Left forelimb (tissue), 1 donor: ENCODE results near the gene GINS2.
A peak's percentile ranks its signal among the peaks of the same experiment; 100 is the strongest.

Experiments
- DNase-seq: peaks from one replicate; pipeline ENCODE4 v3.0.0-alpha.2; 2018; ENCODE audit warnings: low spot score

Gene GINS2

GRCh38 chr16:85688586-85689284, at the start of gene GINS2:
Gene GINS2, minus strand, starts transcription at chr16:85688954. Its CDS starts 56 bp downstream, at chr16:85688898.
- DNase-seq: peak; percentile 92

DNA sequence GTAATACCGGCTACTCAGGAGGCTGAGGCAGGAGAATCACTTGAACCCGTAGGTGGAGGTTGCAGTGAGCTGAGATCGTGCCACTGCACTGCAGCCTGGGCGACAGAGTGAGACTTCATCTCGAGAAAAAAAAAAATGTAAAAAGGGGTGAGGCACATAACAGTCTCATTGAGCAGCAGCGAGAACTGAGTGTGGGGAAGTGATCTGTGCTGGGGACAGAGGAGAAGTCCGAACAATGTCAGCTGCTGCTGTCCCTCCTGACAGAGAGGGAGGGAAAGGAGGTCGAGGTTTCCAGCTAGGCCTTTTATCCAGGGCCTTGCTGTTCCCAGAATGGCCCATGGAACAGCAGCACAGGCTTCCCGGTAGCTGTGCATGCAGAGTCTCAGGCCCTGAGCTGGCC, 48.2 kb upstream of the GINS2 start:
- DNase-seq: no peak

GRCh38 chr16:85735946-85736345, 47.2 kb upstream of the GINS2 start:
- no peak for DNase-seq

DNA sequence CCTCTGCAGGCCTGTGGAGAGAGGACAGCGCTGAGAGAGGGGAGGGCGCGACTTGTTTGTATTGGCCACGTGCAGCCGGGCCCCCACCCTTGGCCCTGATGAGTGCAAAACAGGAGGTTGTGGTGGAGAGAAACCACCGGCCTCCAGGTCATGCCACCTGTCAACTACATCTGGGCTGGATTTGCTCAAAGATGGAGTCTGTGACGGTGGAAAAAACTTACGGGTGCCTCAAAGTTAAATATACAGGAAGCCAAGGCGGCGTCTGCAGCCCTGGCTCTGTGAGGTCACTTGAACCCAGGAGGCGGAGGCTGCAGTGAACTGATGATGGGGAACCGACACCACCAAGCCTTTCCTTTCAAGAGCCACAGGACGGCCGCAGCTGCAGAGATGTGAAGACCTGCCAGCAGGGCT, 46.5 kb upstream of the GINS2 start:
- no peak for DNase-seq

DNA sequence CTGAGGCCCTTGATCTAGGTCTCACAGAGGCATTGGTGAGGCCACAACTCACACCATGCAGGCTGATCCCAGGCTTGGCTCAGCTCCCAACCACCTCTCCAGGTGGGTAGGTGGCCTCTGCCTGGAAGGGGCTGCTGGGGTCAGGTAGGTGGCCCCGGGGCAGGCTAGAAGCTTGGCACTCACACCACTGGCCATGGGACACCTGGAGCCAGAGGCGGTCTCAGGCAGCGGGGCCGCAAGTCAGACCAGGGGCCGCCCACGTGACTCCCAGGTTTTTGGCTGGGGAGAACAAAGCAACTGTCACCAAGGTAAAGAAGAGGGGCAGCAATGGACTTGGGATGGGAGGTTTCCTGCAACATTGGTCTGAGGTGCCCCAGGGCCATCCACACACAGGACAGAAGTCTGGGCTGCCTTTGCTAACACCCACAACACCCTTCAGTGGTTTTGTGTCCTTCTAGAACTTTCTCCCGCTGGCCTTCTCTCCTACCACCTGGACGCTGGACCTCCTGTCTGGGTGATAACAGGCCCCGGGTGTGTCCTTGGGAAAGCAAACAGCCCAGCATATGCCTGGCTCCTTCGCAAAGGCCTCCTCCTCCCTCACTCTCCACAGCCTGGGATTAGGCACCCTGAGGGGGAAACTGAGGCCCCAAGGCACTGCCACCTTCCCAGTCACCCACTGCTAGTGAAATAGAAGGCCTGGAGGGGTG, 45.7 kb upstream of the GINS2 start:
- no peak for DNase-seq

DNA sequence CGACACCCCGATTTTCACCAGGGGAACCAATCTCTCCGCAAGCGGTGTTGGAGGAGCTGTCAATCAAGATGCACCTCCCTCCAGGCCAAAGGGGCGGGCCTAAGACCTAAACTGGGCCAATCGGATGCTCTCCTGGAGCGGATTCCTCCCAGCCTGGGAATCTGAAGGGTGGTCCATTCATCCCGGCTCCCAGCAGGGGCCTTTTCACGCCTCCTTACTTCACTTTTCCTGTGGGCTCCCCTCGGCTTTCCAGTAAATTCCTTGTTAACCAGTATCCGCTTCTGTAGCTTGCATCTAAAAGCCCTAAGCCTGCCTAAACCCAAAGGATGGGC, 45.1 kb upstream of the GINS2 start:
- no peak for DNase-seq

- no peak for DNase-seq
Observed at GRCh38 chr16:85733155-85733838, 44.5 kb upstream of the GINS2 start.

GRCh38 chr16:85731179-85731578, 42.4 kb upstream of the GINS2 start:
- no peak for DNase-seq

- DNase-seq: no peak
Observed at GRCh38 chr16:85730186-85730465, 41.4 kb upstream of the GINS2 start.

DNA sequence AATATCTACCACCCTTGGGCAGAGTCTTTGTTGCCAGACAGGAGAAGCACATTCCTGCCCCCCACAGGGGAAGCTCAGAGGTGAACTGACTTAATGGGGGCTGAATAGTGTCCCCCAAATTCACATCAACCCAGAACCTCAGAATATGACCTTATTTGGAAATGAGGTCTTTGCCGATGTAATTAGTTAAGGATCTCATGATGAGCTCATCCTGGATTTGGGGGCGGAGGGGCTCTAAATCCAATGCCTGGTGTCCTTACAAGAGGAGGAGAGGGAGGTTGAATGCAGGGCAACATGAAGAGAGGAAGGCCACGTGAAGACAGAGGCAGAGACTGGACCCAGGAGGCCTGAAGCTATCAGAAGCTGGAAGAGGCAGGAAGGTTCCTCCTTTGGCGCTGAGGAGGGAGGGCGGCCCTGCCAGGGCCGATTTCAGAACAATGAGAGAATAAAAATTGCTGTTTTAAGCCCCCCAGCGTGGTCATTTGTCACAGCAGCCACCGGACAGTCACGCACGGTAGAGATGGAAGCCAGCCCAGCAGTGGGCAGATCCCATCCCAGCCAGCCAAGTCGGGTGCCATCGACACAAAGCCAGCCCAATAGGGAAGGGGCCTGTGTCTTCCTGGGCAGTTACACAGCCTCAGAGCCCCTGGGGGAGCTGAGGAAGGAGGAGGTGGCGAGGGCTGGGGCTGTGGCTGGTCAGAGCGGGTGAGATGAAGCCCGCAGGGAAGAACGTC, 40.9 kb upstream of the GINS2 start:
- DNase-seq: no peak

DNA sequence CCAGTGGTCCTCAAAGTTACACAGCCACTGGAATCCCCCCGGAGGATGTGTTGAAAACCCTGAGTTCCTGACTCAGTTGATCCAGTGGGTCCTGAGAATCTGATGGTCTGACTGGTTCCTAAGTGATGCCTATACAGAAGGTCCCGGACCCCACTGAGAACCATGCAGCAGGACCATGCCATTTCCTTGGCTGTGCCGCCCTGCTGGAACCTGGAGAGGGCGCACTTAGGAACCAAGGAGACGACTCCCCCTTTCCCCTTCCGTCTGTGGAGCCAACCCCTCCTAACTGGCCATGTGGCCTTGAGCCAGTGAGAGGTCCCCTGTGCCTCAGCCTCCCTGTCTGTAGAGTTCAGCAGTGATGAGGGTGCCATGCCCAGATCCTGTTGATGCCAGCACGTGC, 40.1 kb upstream of the GINS2 start:
- no peak for DNase-seq

GRCh38 chr16:85724936-85725335, 36.2 kb upstream of the GINS2 start:
- no peak for DNase-seq

DNA sequence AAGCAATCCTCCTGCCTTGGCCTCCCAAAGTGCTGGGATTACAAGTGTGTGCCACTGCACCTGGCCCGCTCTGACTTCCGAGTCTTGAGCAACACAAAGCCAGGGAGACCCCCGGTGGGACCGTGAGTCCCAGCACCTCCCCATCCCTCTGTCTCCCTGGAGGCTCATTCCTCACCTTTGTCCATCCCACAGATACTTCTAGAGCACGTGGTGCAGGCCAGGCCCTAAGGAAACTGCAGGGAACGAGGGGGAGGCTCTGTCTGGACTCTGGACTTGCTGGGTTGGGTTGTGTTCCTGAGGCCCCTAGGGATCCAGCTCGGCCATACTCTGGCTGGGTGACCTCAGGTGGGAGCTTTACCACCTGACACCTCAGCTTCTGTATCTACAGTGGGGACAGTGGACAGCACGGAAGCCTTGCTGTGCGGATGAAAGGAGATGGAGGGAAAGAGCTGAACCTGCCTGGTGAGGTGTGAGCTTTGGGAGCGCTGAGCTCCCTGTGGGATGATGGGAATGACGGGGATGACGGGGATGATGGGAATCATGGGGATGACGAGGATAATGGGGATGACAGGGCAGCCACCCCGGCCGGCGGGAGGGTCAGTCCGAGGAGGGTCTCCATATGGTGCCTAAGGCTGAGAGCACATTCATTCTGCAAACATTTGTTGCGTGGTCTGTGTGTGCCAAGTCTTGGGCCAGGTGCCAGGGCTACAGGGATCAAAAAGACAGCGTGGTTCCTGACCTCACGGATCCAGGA, 35.5 kb upstream of the GINS2 start:
- DNase-seq: no peak

GRCh38 chr16:85722128-85722893, 33.6 kb upstream of the GINS2 start:
- DNase-seq: no peak

DNA sequence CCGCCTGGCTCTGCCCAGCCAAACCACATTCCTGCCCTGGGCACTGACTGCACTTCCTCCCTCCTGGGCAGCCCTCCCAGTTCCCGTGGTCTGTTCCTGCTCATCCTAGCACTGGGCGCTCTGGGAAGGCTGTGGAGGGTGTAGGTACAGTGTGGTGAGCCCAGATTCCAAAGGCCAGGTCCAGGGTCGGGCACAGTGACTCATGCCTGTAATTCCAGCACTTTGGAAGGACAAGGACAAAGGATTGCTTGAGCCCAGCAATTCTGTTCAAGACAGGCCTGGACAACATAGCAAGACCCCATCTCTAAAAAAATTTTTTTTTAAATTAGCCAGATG, 31.5 kb upstream of the GINS2 start:
- no peak for DNase-seq

- no peak for DNase-seq
Observed at GRCh38 chr16:85719605-85720301, 31.0 kb upstream of the GINS2 start.

DNA sequence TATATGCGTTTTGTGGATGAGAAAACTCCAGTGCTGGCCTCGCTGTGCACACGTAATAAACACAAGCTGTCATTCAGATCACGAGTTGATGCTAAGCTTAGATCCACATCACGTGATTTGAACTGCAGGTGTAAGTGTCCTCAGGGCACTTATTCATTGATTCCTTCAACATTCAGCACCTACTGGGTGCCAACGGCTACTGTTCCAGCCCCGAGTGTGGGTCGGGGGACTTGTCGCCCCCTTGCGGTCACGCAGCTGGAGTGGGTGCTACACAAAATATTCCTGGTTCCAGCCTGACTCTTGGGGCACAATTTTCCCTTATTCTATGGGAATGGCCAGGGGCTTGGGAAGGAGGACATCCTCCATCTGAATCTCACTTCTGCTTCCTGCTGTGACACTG, 29.9 kb upstream of the GINS2 start:
- no peak for DNase-seq

DNA sequence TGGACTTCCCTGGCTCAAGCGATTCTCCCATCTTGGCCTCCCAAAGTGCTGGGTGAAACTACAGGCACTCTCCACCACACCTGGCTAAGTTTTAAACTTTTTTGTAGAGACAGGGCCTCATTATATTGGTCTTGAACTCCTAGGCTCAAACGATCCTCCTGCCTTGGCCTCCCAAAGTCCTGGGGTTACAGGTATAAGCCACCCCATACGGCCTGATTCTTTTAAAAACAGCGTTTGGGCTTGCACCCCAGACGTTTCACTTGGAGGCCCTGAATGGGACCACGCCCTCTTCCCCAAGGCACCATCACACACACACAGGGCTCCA, 29.4 kb upstream of the GINS2 start:
- DNase-seq: no peak

GRCh38 chr16:85717393-85718152, 28.8 kb upstream of the GINS2 start:
- no peak for DNase-seq

GRCh38 chr16:85716680-85717038, 27.9 kb upstream of the GINS2 start:
- DNase-seq: no peak
